HG02970 (cell line): ENCODE measurements around the gene PREX1.

ENCODE experiments used
- ATAC-seq: cut with Tn5 transposase; IDR thresholded peaks from one replicate; pipeline ENCODE4 v1.9.1; 2021; ENCODE audit warnings: mild to moderate bottlenecking, moderate library complexity, moderate number of reproducible peaks; ENCODE audit not compliant: unreplicated experiment, low FRiP score

The PREX1 gene

DNA sequence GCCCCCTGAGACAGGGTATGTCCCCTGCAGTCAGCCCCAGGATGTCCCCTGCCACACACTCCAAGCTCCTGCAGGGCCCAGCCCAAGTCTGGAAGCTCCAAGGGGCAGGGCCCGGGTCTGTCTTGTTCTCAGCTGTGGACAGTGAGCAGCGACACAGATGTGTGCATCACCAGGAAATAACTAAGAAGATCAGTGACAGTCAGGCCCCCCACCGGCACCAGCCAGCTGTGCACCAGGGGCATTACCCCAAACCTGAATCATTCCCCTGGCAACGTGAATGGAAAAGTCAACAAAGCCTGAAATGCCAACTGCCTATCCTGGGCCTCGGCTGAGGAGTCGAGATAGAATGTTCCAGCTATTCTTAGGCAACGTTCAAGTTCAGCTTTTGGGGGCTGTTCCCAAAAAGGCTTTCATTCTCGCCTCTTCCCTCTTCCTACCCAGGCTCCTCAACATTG, 105.0 kb downstream of the PREX1 start:
- no peak for ATAC-seq

DNA sequence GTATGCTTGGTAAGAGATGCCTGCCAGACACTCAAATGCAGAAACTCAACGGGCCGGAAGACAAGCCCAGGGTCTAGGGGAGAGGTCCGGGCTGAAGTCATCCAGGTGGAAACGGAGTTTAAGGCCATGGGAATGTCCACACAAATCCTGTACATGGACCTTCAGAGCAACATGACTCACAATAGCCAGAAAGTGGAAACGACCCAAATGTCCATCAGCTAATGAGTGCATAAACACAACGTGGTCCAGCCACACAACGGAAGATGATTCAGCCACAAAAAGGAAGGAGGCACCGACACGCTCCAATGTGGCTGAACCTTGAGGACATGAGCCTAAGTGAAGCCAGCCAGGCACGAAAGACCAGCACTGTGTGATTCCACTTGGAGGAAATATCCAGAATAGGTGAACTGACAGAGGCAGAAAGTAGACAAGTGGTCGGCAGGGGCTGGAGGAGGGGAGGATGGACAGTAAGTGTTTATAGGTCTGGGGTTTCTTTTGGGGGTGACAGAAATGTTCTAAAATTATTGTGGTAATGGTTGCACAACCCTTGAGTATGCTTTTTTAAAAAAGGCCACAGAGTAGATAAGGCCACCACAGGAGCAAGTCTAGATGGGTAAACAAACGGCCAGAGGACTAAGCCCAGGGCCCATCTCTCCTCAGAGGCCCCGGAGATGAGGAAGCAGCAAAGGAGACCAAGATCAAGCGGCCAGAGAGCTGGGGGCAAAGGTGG, 105.6 kb downstream of the PREX1 start:
- no peak for ATAC-seq

DNA sequence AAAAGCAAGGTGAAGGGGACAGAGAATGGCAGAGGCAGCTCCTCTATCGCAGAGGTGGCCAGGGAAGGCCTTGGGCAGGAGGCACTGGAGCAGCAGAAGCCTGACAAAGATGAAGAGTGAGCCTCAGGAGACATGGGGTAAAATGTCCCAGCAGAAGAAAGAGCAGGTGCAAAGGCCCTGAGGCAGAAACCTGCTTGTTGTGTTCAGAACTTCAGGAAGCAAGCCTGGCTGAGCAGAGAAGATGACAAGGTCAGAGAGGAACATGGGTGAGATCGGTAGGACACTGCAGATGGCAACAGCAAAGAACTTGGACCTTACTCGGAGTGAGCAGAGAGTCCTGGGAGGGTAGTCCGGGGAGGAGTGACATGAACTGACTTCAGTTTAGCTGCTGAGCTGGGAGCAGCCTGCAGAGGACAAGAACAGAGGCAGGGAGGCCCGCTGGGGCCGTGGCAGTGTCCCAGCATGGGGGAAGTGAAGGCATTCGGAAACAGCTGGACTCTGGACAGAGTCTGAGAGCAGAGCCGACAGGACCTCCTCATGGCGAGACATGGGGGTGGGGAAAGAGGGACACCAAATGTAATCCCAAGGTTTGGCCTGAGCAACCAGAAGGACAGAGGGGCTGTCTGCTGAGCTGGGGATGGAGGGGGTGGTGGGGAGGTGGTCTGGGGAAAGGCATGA, 106.3 kb downstream of the PREX1 start:
- no peak for ATAC-seq

DNA sequence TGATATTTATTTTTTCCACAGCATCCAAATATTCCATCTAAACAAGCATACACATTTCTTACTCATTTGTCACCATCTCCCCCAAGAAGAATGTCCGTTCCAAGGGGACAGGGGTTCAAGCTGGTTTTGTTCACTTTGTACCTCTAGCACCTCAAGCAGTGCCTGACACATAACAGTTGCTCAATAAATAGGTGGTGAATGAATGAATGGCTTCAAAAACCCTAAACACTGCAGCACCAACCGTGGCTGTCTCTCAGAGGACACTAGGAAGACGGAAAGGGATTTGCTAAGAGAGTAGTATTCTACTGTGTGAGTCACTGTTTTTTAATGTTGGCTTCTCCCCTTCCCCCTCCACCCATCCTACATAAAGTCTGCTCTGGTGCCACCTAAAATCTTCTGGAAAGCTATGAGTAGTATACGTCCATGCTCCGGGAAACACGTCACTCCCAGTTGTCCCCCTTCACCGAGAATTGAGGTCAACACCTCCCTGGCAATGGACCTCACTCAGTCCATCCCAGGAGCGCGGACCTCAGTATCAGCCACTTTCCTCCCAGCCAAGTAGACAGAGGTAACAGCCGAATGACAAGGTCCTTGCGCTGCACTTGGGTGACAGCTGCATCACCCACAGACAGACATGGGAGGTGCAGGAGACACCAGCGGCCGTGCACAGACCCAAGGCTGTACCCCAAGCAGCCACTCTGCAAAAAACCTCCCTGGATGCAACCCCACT, 107.4 kb downstream of the PREX1 start:
- ATAC-seq: no peak

DNA sequence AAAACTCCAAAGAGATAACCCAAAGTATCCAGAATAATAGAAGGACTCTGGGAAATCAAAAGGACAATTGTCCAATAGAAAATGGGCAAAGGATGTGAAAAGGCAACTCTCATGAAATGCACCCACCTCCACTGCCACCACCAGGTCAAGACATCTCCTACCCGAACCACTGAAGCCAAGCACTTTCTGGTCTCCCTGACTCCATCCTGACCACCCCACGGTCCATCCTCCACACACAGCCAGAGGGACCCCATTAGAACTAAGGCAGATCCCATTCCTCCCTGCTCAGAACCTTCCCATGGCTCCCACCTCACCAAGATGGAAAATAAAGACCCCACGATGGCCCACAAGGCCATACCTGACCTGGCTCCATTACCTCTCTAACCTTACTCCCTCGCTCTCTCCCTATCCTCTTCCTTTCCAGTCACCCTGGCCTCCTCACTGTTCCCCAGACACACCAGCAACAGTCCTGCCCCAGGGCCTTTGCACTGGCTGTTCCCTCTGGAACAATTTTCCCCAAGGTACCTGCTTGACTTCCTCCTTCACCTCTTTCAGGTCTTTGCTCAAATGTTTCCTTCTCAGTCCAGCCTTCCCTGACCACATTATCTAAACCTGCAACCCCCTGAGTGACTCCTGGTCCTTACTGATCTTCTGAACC, 108.1 kb downstream of the PREX1 start:
- ATAC-seq: no peak

- no peak for ATAC-seq
These were observed 108.8 kb downstream of the PREX1 start for GRCh38 chr20:48718786-48719578.

DNA sequence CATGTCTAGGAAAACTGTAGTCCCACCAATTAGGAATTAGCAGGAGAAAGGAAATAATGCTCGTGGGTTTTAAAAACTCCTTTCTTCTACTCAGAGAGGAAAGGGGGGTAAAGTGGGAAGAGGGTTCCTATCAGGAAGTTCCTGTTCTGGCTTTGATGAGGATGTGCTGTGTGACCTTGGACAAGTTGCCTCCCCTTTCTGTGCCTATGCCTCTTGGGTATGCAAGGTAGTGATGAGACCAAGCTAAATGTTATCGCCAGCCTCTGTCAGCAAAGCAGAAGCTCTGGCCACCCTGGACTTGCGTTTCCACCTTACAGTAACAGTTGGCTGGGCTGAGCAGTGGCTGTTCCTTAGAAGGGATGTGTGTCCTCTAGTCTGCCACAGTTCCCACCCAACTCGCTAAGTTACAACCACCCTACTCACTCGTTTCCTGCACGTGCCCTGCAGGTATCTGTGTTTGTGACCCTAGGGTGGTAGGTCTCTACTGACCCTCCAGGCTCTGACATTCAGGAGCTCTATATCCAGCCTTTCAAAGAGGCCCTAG, 110.0 kb downstream of the PREX1 start:
- ATAC-seq: no peak

DNA sequence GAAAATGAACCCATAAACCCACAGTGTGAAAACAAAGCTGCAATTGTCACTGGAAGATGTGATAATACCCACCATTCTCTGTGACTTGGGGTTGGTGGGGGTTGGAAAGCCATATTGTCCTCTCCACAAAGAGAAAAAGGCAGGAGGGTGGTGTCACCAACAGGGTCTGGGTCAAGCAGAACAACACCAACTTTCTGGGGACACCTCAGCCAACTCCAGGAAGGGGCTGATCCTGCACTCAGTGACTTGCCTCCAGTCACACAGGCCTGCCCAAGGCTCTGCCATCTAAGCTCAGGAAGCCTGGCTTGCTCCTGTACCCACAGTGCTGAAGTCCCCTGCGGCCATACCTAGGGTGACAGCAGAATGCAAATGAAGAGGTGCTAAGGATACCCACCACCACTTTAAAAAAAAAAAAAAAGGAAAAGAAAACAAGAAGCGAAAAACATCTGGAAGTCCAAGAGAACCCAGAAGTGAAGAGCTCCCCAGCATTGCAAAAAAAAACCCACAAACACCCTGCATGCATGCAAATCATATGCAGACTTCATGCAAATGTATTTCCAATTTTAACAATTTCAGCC, 110.6 kb downstream of the PREX1 start:
- ATAC-seq: no peak

DNA sequence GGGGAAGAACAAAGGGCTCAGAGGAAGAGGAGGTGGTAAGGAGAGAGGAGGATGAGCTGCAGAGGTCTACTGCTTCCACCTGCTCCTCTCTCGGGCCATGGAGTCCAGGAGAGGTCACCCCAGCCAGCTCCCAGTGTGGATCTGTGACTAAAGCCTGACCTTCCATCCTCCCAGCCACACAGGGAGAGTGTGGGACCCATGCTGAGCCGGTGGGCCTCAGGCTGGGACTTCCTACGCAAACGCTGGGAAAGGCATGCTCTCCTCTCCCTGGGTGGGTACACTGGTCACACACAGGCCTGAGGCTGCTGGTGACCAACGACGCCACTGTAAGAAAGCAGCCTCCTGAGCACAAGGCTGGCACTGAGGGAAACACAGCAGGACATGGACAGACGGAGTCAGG, 111.3 kb downstream of the PREX1 start:
- ATAC-seq: no peak

- no peak for ATAC-seq
These were observed 111.7 kb downstream of the PREX1 start for GRCh38 chr20:48716086-48716485.

DNA sequence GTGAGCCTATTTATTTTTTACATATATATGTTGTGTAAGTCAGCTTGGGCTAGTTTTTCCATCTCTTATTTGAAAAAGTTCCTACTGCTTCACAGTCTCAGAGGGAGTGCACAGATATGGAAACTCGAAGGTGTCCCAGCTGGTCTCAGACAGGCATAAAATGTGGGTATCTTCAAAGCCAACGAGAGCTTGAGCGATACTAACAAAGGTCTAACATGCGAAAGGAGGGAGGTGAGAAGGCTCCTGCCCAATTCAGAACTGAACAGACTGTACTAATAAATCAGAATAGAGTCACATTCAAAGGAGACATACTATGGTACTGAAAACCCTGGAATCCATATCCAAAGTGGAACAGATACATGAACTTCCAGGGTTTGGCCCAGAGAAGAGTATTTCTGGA, 113.0 kb downstream of the PREX1 start:
- ATAC-seq: no peak

DNA sequence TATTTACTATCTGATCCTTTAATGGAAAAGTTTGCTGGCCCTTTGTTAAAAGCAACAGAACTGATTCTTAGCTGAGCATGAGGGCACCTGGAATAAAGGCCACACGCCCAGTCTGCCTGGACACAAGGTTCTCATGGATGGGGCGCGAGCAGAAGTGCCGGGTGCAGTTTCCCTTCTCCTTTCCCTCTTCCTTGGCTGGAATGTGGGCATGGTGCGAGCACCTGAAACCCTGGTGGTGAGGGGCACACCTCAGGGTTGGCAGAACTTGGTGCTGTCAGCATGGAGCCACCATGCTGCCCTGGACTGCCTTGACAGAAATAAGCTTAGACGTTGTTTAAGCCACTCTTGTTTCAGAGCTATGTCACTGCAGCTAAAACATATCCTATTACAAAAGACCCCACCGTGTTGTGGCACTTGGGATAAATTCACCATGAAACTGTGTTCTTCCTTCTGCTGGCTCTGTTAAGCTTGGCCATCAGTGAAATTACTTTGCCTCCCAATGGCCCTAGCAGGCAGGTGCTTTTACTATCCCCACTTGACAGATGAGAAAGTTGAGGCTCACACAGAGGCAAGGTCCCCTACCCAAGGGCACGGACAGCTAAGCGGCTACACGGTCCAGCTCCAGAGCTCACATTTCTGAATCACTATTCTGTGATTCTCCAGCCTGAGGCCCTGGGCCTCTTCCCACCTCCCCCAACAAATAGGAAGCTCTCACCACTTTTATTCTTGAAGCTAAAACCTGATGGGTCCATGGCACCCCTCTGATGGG, 115.9 kb downstream of the PREX1 start:
- ATAC-seq: no peak

- no peak for ATAC-seq
These were observed 116.8 kb downstream of the PREX1 start for GRCh38 chr20:48711044-48711428.

- ATAC-seq: no peak
These were observed 117.3 kb downstream of the PREX1 start for GRCh38 chr20:48710341-48711043.

DNA sequence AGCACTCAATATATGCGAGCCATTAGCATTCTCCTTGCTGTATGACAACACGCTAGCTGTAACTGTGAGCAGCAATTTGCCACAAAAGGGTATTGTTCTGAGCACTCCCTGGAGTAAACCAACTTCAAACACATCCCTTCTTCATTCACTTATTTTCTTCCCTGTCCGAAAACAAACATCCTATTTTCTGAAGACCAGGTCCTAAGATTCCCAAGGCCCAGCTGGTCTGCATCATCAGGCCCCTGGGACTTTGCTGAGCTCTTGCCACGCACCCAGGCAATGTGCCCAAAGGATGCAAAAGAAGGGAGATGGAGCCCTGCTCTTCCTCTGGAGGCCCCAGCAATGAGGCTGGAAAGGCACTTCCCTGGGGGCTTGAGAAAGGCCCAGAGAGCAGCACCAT, 118.1 kb downstream of the PREX1 start:
- no peak for ATAC-seq

GRCh38 chr20:48709058-48709691, 118.6 kb downstream of the PREX1 start:
- no peak for ATAC-seq

DNA sequence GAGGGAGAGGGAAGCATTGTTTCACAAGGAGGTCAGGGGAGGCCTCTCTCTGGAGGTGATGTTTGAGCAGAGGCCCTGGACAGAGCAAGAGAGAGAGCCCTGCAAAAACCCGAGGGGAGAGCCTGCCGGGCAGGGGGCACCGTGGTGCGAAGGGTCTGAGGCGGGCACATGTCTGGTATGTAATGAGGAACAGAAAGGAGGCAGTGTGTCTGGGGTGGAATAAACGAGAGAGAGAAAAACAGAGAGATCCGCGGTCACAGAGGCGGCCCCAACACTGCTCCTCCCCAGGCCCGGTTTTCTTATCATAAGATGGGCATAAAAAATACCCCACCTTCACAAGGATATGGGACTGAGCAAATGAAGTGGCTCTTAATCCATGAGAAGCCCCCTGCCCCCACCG, 119.2 kb downstream of the PREX1 start:
- no peak for ATAC-seq

GRCh38 chr20:48708116-48708515, 119.7 kb downstream of the PREX1 start:
- ATAC-seq: no peak
